Nephron progenitor cell (in vitro differentiated cells): ENCODE measurements around the gene TRIB2.

Experiments used
- DNase-seq: peaks from one replicate; pipeline ENCODE4 v3.0.0; 2021
- H3K27ac Mint-ChIP-seq: 2 replicates; pipeline ENCODE4 v1.8.0; 2021; ENCODE audit warnings: mild to moderate bottlenecking, moderate library complexity, mixed read lengths
- H3K27me3 Mint-ChIP-seq: 2 replicates; pipeline ENCODE4 v1.8.0; 2021; ENCODE audit warnings: mild to moderate bottlenecking, low read depth, mixed read lengths; ENCODE audit not compliant: poor library complexity
- H3K36me3 Mint-ChIP-seq: 2 replicates; pipeline ENCODE4 v1.8.0; 2021; ENCODE audit warnings: low read depth, mixed read lengths
- H3K4me1 Mint-ChIP-seq: 2 replicates; pipeline ENCODE4 v1.8.0; 2021; ENCODE audit warnings: mixed read lengths
- H3K4me3 Mint-ChIP-seq: 2 replicates; pipeline ENCODE4 v1.8.0; 2021; ENCODE audit warnings: mild to moderate bottlenecking, moderate library complexity, mixed read lengths
- H3K9me3 Mint-ChIP-seq: 2 replicates; pipeline ENCODE4 v1.8.0; 2021; ENCODE audit warnings: mild to moderate bottlenecking, moderate library complexity, mixed read lengths
- TF ChIP-seq, protein P1 (sequence below): fragments of 200-600 bp; sonication (generic); IDR thresholded peaks from 2 replicates; pipeline ENCODE4 v1.5.0; 2021; ENCODE audit warnings: antibody characterized with exemption

Gene TRIB2

DNA sequence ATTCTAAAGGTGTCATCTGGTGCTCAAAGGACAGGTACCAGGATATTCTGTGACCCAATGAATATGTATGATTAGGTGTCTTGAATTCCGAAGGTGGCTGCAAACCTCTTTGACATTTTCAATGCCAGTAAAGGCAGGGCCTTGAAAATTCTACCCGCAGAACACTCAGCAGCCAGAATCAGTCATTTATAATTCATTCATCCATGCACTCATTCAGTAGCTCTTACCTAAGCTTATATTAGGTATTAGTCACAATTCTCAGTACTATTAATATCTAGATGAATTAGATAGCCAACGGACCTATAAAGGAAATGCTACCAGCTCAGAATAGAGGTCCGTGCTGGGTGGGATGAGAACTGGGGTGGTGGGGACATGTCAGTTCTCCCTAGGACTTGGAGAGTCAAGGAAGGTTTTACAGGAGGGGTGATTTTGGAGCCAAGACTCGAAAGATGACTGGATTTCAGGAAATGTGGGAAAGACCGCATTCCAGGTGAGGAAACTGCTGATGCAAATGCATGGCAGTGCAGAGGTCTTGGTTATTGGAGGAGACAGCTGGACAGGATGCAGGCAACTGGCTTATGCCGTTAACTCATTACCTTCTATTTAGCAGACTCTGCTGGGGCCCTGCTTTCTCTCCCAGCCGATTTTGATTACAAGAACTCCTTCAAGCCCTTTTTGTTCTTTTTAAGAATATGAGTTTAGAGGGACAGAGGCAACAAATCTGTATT is 7.2 kb downstream of the TRIB2 start:
- no peak overlapping the region for H3K27ac Mint-ChIP-seq
- H3K9me3 Mint-ChIP-seq: no peaks in the 10 kb centered on the region
- no peak overlapping the region for H3K4me3 Mint-ChIP-seq
- H3K4me1 Mint-ChIP-seq: peaks cover 72% of the 10 kb centered on the region
- H3K27me3 Mint-ChIP-seq: no peaks in the 10 kb centered on the region
- DNase-seq: no peak
- TF ChIP-seq, protein P1, sequence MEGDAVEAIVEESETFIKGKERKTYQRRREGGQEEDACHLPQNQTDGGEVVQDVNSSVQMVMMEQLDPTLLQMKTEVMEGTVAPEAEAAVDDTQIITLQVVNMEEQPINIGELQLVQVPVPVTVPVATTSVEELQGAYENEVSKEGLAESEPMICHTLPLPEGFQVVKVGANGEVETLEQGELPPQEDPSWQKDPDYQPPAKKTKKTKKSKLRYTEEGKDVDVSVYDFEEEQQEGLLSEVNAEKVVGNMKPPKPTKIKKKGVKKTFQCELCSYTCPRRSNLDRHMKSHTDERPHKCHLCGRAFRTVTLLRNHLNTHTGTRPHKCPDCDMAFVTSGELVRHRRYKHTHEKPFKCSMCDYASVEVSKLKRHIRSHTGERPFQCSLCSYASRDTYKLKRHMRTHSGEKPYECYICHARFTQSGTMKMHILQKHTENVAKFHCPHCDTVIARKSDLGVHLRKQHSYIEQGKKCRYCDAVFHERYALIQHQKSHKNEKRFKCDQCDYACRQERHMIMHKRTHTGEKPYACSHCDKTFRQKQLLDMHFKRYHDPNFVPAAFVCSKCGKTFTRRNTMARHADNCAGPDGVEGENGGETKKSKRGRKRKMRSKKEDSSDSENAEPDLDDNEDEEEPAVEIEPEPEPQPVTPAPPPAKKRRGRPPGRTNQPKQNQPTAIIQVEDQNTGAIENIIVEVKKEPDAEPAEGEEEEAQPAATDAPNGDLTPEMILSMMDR: no peak
- H3K36me3 Mint-ChIP-seq: peaks cover 68% of the 10 kb centered on the region

DNA sequence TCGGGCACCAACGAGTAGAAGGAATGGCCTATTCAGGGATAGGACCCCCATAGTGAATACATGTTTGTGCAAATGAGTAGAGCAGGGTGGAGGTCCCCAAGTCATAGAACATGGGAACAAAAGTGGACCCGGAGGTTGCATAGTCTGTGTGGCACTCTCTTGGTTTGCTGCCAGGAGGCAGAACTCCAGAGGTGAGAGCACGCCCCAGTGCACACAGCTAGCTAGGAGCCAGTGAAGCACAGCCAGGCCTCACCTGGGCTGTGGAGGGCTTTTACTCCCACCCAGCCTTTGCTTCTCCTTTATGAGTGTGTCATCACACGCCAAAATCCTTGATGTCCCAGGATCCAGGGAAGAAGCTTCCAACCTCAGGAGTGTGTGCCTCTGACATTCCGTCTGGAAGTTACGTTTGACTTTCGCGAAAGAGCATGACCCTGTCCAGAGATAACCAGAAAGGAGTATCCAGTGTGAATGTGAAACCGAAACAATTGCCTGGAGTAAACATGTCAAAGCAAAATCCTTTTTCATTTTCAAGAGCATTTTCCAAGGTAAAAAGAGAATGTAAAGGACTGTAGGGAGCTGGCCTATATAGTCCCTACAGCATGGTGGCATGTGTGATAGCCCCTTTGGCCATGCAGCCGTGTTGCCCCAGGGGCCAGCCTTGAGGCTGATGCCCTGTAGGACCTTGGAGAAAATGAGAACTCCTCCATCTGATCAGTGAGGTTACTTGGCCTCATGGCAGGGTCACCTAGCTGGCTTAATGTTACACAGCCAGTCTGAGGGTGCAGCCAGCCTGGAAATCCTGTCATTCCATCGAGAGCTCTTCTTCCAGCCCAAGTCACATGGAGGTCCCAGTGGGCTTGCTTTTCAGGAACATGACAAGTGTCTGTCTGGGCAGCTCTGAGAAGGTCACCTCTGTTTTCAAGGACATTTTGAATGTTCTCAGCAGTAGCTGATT is 8.8 kb downstream of the TRIB2 start:
- Mint-ChIP-seq H3K27ac (peak overlapping the region; percentile 64), H3K27me3 (no peaks in the 10 kb centered on the region), H3K4me1 (peaks cover 62% of the 10 kb centered on the region), H3K4me3 (no peak overlapping the region), H3K9me3 (no peaks in the 10 kb centered on the region), H3K36me3 (peaks cover 79% of the 10 kb centered on the region)
- no peak for DNase-seq
- TF ChIP-seq, protein P1: no peak

DNA sequence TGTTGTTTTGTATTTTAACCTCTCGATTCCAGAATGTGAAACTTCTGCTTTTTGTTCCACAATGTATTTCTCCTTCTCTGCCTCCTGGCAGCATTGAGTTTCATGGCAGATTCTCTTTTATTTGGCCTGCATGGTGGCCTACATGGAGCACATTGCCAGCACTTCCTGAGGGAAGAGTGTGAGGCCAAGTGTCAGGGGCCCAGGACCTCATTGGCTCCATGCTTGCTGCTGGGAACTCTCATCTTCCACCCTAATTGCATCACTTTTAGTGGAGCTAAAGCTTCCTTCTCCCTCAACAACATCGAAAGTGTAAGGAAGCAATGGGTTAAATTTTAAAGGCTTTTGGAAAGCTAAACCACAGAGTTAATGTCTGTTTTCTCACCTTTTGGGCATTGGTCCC is 9.5 kb downstream of the TRIB2 start:
- H3K4me1 Mint-ChIP-seq: peaks cover 60% of the 10 kb centered on the region
- no peaks in the 10 kb centered on the region for H3K9me3 Mint-ChIP-seq
- no peak overlapping the region for H3K4me3 Mint-ChIP-seq
- H3K27me3 Mint-ChIP-seq: no peaks in the 10 kb centered on the region
- DNase-seq: no peak
- H3K27ac Mint-ChIP-seq: no peak overlapping the region
- H3K36me3 Mint-ChIP-seq: peaks cover 86% of the 10 kb centered on the region
- TF ChIP-seq, protein P1: no peak

DNA sequence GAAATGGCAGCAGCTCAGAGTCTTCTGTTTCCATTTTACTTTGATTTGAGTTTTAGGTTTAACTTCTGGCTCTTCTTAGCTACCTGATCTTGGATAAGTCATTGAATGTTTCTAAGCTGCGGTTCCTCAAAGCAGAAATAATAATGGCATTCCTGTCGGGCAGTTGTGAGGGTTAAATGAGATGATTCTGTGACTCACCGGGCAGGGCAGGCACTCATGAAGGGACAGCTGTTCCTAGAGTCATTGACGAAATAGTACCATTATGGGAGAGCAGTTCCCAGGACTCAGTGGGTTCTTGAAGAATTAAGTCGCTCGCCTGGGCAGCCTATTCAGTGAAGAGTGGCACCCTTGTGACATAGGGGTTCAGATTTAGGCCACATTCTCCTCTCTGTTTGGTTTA is 10.3 kb downstream of the TRIB2 start:
- peaks cover 60% of the 10 kb centered on the region for H3K4me1 Mint-ChIP-seq

DNA sequence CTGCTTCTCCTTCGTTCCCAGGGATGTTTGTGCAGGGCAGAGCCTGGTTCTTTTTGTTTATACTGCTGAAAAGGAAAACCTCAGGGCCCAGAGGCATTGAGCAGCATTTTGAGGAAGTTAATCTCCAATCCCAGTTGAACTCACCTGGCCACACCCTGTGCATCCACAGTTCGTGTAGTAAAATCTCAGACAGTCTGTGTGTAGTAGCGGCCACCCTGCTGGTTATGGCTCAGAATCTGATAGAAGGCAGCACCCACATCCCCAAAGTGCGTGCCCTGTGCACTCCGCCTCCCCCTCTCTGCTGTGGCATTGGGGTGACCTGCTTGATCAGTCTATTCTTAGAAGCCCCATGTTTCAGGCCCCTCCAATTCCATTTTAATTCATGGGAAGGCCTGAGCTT is 10.9 kb downstream of the TRIB2 start:
- Mint-ChIP-seq H3K27me3 (no peaks in the 10 kb centered on the region), H3K4me1 (peaks cover 60% of the 10 kb centered on the region)

More for the DNA sequence above, 10.3 kb downstream of the TRIB2 start:
- Mint-ChIP-seq H3K9me3 (no peaks in the 10 kb centered on the region), H3K36me3 (peaks cover 92% of the 10 kb centered on the region), H3K4me3 (no peak overlapping the region), H3K27me3 (no peaks in the 10 kb centered on the region), H3K27ac (no peak overlapping the region)
- TF ChIP-seq, protein P1: no peak
- no peak for DNase-seq

More for the DNA sequence above, 10.9 kb downstream of the TRIB2 start:
- Mint-ChIP-seq H3K36me3 (peaks cover 91% of the 10 kb centered on the region), H3K27ac (no peak overlapping the region), H3K4me3 (no peak overlapping the region), H3K9me3 (no peaks in the 10 kb centered on the region)
- TF ChIP-seq, protein P1: no peak
- DNase-seq: no peak
